Pericardium fibroblast (primary cell): ENCODE measurements around the gene PRMT5. TPM values are rescaled to one million over a fixed set of nuclear protein-coding genes. Genes with fewer than 3 reads are reported as not detected.

Experiments used
- total RNA-seq: library from RNA; depleted of rRNA; stranded (reverse); fragments of >200 nt; gene quantifications from 2 replicates; pipeline ENCODE4 v1.2.3, GENCODE V29; 2015

The PRMT5 gene
- 49.0 and 58.5 TPM in 2 replicates for total RNA-seq

GRCh38 chr14:22929104-22929960 is at the start of gene PRMT5:
Gene PRMT5, minus strand, starts transcription at chr14:22929376. Its CDS starts 15 bp downstream, at chr14:22929361.

GRCh38 chr14:22918804-22919600 is 10.2 kb downstream of the PRMT5 start, which contains the start of gene RBM23:
Gene RBM23, minus strand, starts transcription at chr14:22919149.

GRCh38 chr14:22883173-22883976 is 45.8 kb downstream of the PRMT5 start, which contains the start of gene REM2:
Gene REM2, plus strand, starts transcription at chr14:22883222. Its CDS starts 66 bp downstream, at chr14:22883288.

GRCh38 chr14:22871224-22872032 is 57.7 kb downstream of the PRMT5 start, which contains the start of gene LRP10:
Gene LRP10, plus strand, starts transcription at chr14:22871740. Its CDS starts 564 bp downstream, at chr14:22872304.

Other genes with a start within 250 kb of the PRMT5 start
- 84.5 and 121 TPM in 2 replicates for gene OXA1L, start 162.7 kb downstream of the PRMT5 start, total RNA-seq
- gene SLC7A7, start 113.9 kb downstream of the PRMT5 start, total RNA-seq: 11.6 and 14.2 TPM in 2 replicates
- gene MRPL52, start 99.5 kb downstream of the PRMT5 start, total RNA-seq: 36.8 and 42.4 TPM in 2 replicates
- 386 and 658 TPM in 2 replicates for gene MMP14, start 92.8 kb downstream of the PRMT5 start, total RNA-seq
- 105 TPM in 2 replicates for gene LRP10, start 57.6 kb downstream of the PRMT5 start, total RNA-seq
- gene REM2, start 46.2 kb downstream of the PRMT5 start, total RNA-seq: not detected in 2 replicates
- 45.7 and 57.6 TPM in 2 replicates for gene RBM23, start 10.2 kb downstream of the PRMT5 start, total RNA-seq
- 28.7 and 51.8 TPM in 2 replicates for gene HAUS4, start 27.7 kb upstream of the PRMT5 start, total RNA-seq
- 25.3 and 47.4 TPM in 2 replicates for gene AJUBA, start 53.2 kb upstream of the PRMT5 start, total RNA-seq
- 5.4 and 14.7 TPM in 2 replicates for gene C14orf93, start 80.8 kb upstream of the PRMT5 start, total RNA-seq
- 250 and 297 TPM in 2 replicates for gene PSMB5, start 105.5 kb upstream of the PRMT5 start, total RNA-seq
- not detected in 2 replicates for gene PSMB11, start 112.8 kb upstream of the PRMT5 start, total RNA-seq
- 2.2 and 3.5 TPM in 2 replicates for gene CDH24, start 128.1 kb upstream of the PRMT5 start, total RNA-seq
- gene ACIN1, start 165.8 kb upstream of the PRMT5 start, total RNA-seq: 47.5 and 55.5 TPM in 2 replicates
- gene C14orf119, start 166.1 kb upstream of the PRMT5 start, total RNA-seq: 31.9 and 46.3 TPM in 2 replicates
- gene CIROP, start 175.6 kb upstream of the PRMT5 start, total RNA-seq: not detected in 2 replicates
- gene CEBPE, start 189.9 kb upstream of the PRMT5 start, total RNA-seq: not detected in 2 replicates